HTR-8/SVneo (cell line): ENCODE results near the gene CTDSP1.

Source experiments
- DNase-seq: peaks from one replicate; pipeline ENCODE4 v3.0.0; 2011; ENCODE audit warnings: low spot score, mixed read lengths; ENCODE audit not compliant: insufficient read length
- FAIRE-seq: peaks from 2 replicates; lab custom pipeline; 2011; peaks lifted over from hg19 to GRCh38; lab: Jason Lieb, UNC

Gene CTDSP1

GRCh38 chr2:218397820-218398436, 1.7 kb upstream of the CTDSP1 start:
- FAIRE-seq = no peak
- DNase-seq = peak; percentile 26

- FAIRE-seq (no peak), DNase-seq (no peak)
Measured at GRCh38 chr2:218398437-218399390, 954 bp upstream of the CTDSP1 start.

DNA sequence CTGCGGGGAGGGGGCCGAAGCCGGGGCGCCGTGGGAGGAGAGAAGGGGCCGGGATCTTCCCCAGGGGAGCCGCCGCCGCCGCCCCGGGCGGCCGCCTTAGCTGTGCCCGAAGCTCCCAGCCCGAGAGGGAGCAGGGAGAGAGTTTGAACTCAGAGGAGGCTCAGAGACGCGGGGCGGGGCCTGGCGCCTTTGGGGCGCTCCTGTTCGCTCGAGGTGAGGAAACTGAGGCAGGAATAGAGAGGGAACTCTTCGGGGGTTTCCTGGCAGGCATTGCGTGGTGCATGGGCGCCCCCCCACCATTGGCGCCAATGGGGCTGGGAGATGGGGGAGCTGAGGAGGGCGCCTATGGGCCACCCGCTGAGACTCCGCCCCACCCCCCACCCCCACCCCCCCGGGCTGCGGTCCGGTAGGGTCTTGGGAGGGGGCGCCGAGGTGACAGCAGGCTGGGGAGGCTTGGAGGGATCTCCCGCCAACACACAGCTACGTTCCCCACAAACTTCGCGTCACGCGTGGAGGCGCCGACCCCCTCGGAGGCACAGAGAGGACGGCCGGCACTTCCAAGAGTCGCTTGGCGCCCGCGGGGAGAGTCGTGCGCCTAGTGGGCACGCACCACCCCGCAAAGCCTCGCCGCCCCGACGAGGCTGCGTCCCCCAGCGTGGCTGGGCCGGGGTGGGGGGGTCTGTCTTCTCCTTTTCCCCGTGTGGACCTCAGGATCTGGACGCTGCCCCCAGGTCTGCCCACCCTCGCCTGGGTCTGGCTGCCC, 680 bp downstream of the CTDSP1 start:
- no peak for DNase-seq
- no peak for FAIRE-seq

DNA sequence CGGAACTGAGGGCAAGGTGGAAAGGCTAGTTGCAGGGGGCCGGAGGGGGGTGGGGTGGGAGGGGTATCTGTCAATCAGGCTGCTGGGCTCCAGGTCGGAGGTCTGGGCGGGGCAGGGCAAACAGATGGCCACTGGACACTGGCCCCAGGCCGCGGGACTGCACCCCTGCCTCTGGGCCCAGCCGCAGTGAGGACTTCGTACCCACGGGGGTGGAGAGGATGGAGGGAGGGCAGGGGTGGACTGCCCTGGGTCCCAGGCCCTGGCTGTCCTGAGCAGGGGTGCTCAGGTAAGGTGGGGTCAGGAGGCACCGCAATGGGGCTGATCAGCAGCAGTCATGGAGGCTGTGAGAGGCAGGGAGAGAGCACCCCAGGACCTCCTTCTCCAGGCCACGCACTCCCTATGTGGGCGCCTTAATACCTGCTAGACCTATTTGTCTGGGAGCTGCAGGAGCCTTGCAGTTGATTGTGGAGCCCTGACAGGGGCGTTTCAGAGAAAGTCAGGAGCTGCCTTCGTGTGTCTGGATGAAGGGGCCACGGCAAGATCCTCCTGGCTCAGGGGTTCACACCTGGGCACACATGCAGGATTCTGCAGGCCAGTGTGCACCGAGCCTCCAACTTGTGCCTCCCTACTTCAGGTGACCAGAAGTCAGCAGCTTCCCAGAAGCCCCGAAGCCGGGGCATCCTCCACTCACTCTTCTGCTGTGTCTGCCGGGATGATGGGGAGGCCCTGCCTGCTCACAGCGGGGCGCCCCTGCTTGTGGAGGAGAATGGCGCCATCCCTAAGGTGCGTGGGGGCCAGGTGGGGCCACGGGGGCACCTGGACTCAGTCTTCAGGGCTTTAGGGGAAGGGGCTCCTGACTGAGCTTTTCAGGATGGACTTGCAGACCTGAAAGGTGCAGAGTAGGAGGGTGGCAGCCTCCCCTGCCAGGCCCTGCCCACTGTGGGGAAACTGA, 1.5 kb downstream of the CTDSP1 start:
- FAIRE-seq (no peak), DNase-seq (no peak)

- no peak for FAIRE-seq
- DNase-seq = no peak
Measured at GRCh38 chr2:218401890-218402289, 2.2 kb downstream of the CTDSP1 start.

GRCh38 chr2:218402491-218402901, 2.8 kb downstream of the CTDSP1 start:
- FAIRE-seq = no peak
- DNase-seq = no peak

DNA sequence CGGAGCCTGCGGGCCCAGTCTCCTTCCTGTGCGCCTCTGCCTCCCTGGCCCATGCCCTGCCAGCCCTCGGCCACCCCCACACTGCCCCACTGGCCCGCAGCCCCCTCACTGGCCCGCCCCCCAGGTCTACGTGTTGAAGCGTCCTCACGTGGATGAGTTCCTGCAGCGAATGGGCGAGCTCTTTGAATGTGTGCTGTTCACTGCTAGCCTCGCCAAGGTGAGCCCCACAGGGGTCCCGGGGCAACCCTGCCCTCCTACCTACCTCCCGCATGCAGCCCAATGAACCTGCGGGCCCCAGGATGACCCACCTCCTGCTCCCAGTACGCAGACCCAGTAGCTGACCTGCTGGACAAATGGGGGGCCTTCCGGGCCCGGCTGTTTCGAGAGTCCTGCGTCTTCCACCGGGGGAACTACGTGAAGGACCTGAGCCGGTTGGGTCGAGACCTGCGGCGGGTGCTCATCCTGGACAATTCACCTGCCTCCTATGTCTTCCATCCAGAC, 3.3 kb downstream of the CTDSP1 start:
- FAIRE-seq (no peak), DNase-seq (no peak)

DNA sequence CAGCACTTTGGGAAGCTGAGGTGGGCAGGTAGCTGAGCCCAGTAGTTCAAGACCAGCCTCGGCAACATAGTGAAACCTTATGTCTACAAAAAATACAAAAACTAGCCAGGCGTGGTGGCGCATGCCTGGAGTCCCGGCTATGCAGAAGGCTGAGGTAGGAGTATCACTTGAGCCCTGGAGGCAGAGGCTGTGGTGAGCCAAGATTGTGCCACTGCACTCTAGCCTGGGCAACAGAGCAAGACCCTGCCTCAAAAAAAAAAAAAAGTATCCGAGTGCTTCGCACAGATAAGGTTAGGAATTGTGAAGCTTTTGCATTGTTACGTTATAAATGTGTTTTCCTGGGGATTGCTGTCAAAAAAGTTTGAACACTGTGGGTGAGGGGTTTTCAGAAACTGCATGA, 4.1 kb downstream of the CTDSP1 start:
- DNase-seq (no peak), FAIRE-seq (no peak)

- DNase-seq (no peak), FAIRE-seq (no peak)
Measured at GRCh38 chr2:218404351-218405085, 4.8 kb downstream of the CTDSP1 start.

DNA sequence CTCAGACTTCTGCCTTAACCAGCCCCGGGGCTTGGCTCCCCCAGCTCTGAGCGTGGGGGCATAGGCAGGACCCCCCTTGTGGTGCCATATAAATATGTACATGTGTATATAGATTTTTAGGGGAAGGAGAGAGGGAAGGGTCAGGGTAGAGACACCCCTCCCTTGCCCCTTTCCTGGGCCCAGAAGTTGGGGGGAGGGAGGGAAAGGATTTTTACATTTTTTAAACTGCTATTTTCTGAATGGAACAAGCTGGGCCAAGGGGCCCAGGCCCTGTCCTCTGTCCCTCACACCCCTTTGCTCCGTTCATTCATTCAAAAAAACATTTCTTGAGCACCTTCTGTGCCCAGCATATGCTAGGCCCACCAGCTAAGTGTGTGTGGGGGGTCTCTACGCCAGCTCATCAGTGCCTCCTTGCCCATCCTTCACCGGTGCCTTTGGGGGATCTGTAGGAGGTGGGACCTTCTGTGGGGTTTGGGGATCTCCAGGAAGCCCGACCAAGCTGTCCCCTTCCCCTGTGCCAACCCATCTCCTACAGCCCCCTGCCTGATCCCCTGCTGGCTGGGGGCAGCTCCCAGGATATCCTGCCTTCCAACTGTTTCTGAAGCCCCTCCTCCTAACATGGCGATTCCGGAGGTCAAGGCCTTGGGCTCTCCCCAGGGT, 5.5 kb downstream of the CTDSP1 start:
- DNase-seq (no peak), FAIRE-seq (no peak)

- DNase-seq (no peak), FAIRE-seq (no peak)
Measured at GRCh38 chr2:218405746-218406208, 6.1 kb downstream of the CTDSP1 start.

GRCh38 chr2:218406209-218406948, 6.7 kb downstream of the CTDSP1 start:
- peak; percentile 55 for FAIRE-seq

GRCh38 chr2:218406949-218407618, 7.4 kb downstream of the CTDSP1 start:
- no peak for FAIRE-seq

More at GRCh38 chr2:218406209-218406948, 6.7 kb downstream of the CTDSP1 start:
- DNase-seq = peak; percentile 90

GRCh38 chr2:218407717-218408116, 8.0 kb downstream of the CTDSP1 start:
- DNase-seq (no peak), FAIRE-seq (no peak)

More at GRCh38 chr2:218406949-218407618, 7.4 kb downstream of the CTDSP1 start:
- peak; percentile 35 for DNase-seq

GRCh38 chr2:218418321-218418716, 18.7 kb downstream of the CTDSP1 start:
- DNase-seq (no peak), FAIRE-seq (no peak)

DNA sequence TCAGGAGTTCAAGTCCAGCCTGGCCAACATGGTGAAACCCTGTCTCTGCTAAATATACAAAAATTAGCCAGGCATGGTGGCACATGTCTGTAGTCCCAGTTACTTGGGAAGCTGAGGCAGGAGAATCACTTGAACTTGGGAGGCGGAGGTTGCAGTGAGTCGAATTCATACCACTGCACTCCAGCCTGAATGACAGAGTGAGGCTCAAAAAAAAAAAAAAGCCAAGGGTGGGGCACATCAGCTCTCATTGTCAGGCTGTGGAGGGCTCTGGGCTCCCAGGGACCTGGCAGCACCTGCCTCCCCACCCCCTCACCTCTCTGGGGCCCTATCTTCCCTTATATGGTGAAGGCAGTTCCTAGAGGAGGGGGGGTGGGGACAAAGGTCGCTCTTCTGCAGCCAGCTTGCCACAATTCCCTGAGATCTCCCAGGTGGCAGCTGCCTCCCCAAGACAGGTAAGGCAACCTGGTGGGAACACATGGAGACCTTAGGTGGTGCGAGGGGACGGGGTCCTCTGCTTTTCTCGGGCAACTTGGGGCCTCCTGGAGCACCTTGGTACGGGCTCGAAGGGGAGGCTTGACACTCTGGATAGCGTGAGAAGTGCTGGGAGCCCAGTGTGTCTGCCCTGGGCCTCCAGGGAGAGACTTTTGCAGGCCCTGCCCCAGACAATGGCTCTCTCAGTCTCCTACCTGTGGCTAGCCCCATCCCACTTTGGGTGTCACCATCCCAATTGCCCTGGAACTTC, 19.2 kb downstream of the CTDSP1 start, which contains the start of gene VIL1:
Gene VIL1, plus strand, starts transcription at position 407 of the 742 bp plus-strand sequence. CDS start 4,656 bp downstream, outside the sequence.
- FAIRE-seq (no peak), DNase-seq (no peak)
